HFFc6 (cell line): ENCODE data around the gene NRF1. TPM values are rescaled to one million over a fixed set of nuclear protein-coding genes. Genes with fewer than 3 reads are reported as not detected.

Experiments used
- DNase-seq: peaks from one replicate; pipeline ENCODE4 v3.0.0-alpha.2; 2018
- H3K27ac Mint-ChIP-seq: 2 replicates; pipeline ENCODE4 v1.8.0; 2020; ENCODE audit warnings: mild to moderate bottlenecking, mixed read lengths
- H3K27me3 Mint-ChIP-seq: 2 replicates; pipeline ENCODE4 v1.8.0; 2021; ENCODE audit warnings: mild to moderate bottlenecking, moderate library complexity, mixed read lengths; ENCODE audit not compliant: insufficient read depth
- H3K36me3 Mint-ChIP-seq: 2 replicates; pipeline ENCODE4 v1.8.0; 2021; ENCODE audit warnings: low read depth, mixed read lengths
- H3K4me1 Mint-ChIP-seq: 2 replicates; pipeline ENCODE4 v1.8.0; 2020; ENCODE audit warnings: low read depth, mixed read lengths
- H3K4me3 Mint-ChIP-seq: 2 replicates; pipeline ENCODE4 v1.8.0; 2020; ENCODE audit warnings: mild to moderate bottlenecking, moderate library complexity, mixed read lengths
- H3K9me3 Mint-ChIP-seq: 2 replicates; pipeline ENCODE4 v1.8.0; 2020; ENCODE audit warnings: mild to moderate bottlenecking, mixed read lengths
- total RNA-seq, 6 experiments: library from RNA; stranded (reverse); fragmentation: NEBNext Ultra II Directional; extraction: Animal tissue kit (Norgen Biotek cat#: 25700); gene quantifications; 2 replicates in 1 of 6; 3 replicates in 5 of 6; pipeline ENCODE4 v1.2.3, GENCODE V29; 2021
- TF ChIP-seq, protein P1 (sequence below): fragments of 200-600 bp; sonication (generic); IDR thresholded peaks from 2 replicates; pipeline ENCODE4 v1.5.0; 2021; ENCODE audit warnings: antibody characterized with exemption, mild to moderate bottlenecking

NRF1 gene
- total RNA-seq, 6 experiments from 2014 or later, result 8.8 to 11.8 (median 10.4) TPM

DNA sequence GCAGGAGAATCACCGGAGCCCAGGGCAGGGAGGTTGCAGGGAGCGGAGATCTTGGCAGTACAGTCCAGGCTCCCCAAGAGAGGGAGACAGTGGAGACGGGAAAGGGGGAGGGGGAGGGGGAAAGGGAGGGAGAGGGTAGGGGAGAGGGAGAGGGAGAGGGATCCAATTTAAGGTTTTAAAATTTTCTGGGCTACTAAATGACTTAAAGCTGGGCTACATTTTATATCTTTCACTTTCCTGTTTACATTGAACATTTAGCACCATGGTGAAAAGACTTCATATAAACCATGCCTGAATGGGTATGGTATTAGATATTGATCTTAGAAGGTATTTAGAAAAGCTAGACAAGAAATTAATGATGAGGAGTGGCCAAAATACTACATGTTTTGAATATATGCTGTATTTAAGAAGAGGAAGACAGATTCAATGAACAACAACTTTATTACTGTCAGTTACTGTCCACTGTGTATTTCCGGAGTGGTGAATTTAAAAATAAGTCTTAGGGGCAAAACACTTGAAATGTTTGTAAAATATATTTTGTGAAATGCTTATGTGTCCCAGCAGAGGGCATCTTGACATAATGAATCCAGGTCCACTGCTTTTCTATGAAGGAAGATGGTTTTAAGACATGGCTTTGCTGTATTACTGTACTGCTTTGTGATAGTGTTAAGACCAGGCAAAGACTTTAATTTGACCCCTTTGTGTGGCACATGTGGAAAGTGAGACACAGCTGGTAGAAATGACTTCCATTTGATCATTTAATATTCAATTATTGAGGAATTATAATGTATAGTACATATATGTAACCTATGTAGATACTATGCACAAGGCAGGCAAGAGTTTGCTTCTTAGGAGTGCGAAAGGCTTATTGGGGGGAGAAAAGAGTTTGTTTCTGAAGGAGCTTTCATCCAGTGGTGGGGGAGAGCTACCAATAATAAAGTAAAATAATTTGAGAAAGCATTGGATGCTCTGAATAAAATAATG, 52.8 kb downstream of the NRF1 start:
- H3K4me1 Mint-ChIP-seq, result peaks cover 27% of the 10 kb centered on the region
- peak overlapping the region; percentile 61 for H3K27ac Mint-ChIP-seq
- peak overlapping the region; percentile 50 for H3K4me3 Mint-ChIP-seq
- H3K36me3 Mint-ChIP-seq, result peaks cover 10% of the 10 kb centered on the region
- no peaks in the 10 kb centered on the region for H3K27me3 Mint-ChIP-seq
- TF ChIP-seq, protein P1, sequence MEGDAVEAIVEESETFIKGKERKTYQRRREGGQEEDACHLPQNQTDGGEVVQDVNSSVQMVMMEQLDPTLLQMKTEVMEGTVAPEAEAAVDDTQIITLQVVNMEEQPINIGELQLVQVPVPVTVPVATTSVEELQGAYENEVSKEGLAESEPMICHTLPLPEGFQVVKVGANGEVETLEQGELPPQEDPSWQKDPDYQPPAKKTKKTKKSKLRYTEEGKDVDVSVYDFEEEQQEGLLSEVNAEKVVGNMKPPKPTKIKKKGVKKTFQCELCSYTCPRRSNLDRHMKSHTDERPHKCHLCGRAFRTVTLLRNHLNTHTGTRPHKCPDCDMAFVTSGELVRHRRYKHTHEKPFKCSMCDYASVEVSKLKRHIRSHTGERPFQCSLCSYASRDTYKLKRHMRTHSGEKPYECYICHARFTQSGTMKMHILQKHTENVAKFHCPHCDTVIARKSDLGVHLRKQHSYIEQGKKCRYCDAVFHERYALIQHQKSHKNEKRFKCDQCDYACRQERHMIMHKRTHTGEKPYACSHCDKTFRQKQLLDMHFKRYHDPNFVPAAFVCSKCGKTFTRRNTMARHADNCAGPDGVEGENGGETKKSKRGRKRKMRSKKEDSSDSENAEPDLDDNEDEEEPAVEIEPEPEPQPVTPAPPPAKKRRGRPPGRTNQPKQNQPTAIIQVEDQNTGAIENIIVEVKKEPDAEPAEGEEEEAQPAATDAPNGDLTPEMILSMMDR, result peak; percentile 88
- no peaks in the 10 kb centered on the region for H3K9me3 Mint-ChIP-seq
- DNase-seq, result peak; percentile 76

GRCh38 chr7:129665013-129665401, 53.5 kb downstream of the NRF1 start:
- H3K4me1 Mint-ChIP-seq, result peaks cover 27% of the 10 kb centered on the region
- H3K27ac Mint-ChIP-seq, result peak overlapping the region; percentile 61
- TF ChIP-seq, protein P1, result no peak
- peak; percentile 86 for DNase-seq
- H3K27me3 Mint-ChIP-seq, result no peaks in the 10 kb centered on the region
- H3K9me3 Mint-ChIP-seq, result no peaks in the 10 kb centered on the region
- H3K4me3 Mint-ChIP-seq, result peak overlapping the region; percentile 50
- peaks cover 3% of the 10 kb centered on the region; the same call in 1 of the 2 replicates for H3K36me3 Mint-ChIP-seq

DNA sequence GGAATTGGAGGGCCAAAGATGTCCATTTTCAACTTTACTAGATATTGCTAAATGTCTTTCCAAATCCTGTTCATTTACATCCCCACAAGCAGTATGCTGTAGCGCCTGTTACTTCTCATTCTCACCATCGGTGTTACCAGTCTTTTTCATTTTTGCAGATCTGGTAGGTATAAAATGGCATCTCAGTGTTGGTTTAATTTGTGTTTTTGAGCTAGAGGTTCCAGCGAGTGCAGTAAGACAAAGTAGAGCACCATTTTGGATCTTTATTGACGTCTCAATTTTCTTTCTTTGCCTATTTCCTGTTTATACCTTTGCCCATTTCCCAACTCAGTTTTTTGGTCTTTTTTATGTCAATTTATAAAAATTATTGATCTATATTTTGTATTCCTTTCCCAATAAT, 55.6 kb downstream of the NRF1 start:
- Mint-ChIP-seq H3K4me3 (no peak overlapping the region), H3K4me1 (peaks cover 27% of the 10 kb centered on the region), H3K36me3 (peaks cover 2% of the 10 kb centered on the region; the same call in 1 of the 2 replicates), H3K27ac (no peak overlapping the region), H3K9me3 (no peaks in the 10 kb centered on the region), H3K27me3 (no peaks in the 10 kb centered on the region)
- TF ChIP-seq, protein P1, result no peak
- no peak for DNase-seq

- TF ChIP-seq, protein P1, result no peak
- Mint-ChIP-seq H3K4me3 (no peak overlapping the region), H3K27ac (no peak overlapping the region), H3K36me3 (no peaks in the 10 kb centered on the region), H3K9me3 (no peaks in the 10 kb centered on the region), H3K4me1 (peaks cover 27% of the 10 kb centered on the region), H3K27me3 (no peaks in the 10 kb centered on the region)
- no peak for DNase-seq
Measured at GRCh38 chr7:129667551-129667950, 56.0 kb downstream of the NRF1 start.

- H3K27me3 Mint-ChIP-seq, result no peaks in the 10 kb centered on the region
- peaks cover 17% of the 10 kb centered on the region for H3K4me1 Mint-ChIP-seq
- H3K4me3 Mint-ChIP-seq, result no peak overlapping the region
- H3K27ac Mint-ChIP-seq, result no peak overlapping the region
- no peak for DNase-seq
- peaks cover 4% of the 10 kb centered on the region; the same call in 1 of the 2 replicates for H3K9me3 Mint-ChIP-seq
- TF ChIP-seq, protein P1, result no peak
- peaks cover 5% of the 10 kb centered on the region for H3K36me3 Mint-ChIP-seq
Measured at GRCh38 chr7:129669901-129670300, 58.4 kb downstream of the NRF1 start.
